Activated CD8-positive, alpha-beta T cell treated with anti-CD3 and anti-CD28 coated beads for 36 hours (primary cell): ENCODE measurements around the gene LPCAT1. TPM values are rescaled to one million over a fixed set of nuclear protein-coding genes. Genes with fewer than 3 reads are reported as not detected.

Experiments
- ATAC-seq: fragments of 200-7000 bp; cut with Tn5 transposase; one replicate; pipeline ENCODE4 v1.10.0; 2021; ENCODE audit warnings: mild to moderate bottlenecking, moderate library complexity
- CTCF ChIA-PET: fragments of 350-600 bp; sonication (Branson Sonifier 250); formaldehyde crosslinking; loops from one replicate; lab custom pipeline; 2021; ENCODE audit warnings: antibody characterized with exemption; lab: Charles Lee
- POLR2A ChIA-PET: fragments of 350-600 bp; sonication (Branson Sonifier 250); formaldehyde crosslinking; loops from one replicate; lab custom pipeline; 2021; ENCODE audit warnings: antibody characterized with exemption; lab: Charles Lee
- DNase-seq: peaks from one replicate; pipeline ENCODE4 v3.0.0-alpha.2; 2020
- H3K27ac Mint-ChIP-seq: one replicate; pipeline ENCODE4 v1.8.0; 2021; ENCODE audit warnings: mild to moderate bottlenecking, mixed read lengths
- H3K27me3 Mint-ChIP-seq: one replicate; pipeline ENCODE4 v1.8.0; 2021; ENCODE audit warnings: mixed read lengths
- H3K36me3 Mint-ChIP-seq: one replicate; pipeline ENCODE4 v1.8.0; 2021; ENCODE audit warnings: low read depth, mixed read lengths
- H3K4me1 Mint-ChIP-seq: one replicate; pipeline ENCODE4 v1.8.0; 2021; ENCODE audit warnings: low read depth, mixed read lengths
- H3K4me3 Mint-ChIP-seq: one replicate; pipeline ENCODE4 v1.8.0; 2021; ENCODE audit warnings: mild to moderate bottlenecking, moderate library complexity, mixed read lengths
- H3K9me3 Mint-ChIP-seq: one replicate; pipeline ENCODE4 v1.8.0; 2021; ENCODE audit warnings: mixed read lengths
- CTCF ChIP-seq: fragments of 200-600 bp; IDR thresholded peaks from one replicate; pipeline ENCODE4 v1.8.0; 2022; ENCODE audit warnings: antibody characterized with exemption, mild to moderate bottlenecking
- intact Hi-C: fragments of 100-400 bp; cut with micrococcal nuclease; formaldehyde crosslinking; loops from one replicate; pipeline ENCODE4 v1.10.0; 2022
- total RNA-seq, 2 experiments: library from RNA; stranded (reverse); gene quantifications; one replicate each; pipeline ENCODE4 v1.2.3, GENCODE V29; 2021

LPCAT1 gene
- total RNA-seq, 2 experiments from 2014 or later = 37.2 to 43.6 TPM

GRCh38 chr5:1565737-1566734 is 42.3 kb upstream of the LPCAT1 start:
- Mint-ChIP-seq H3K4me1 (no peaks in the 10 kb centered on the region), H3K27me3 (no peaks in the 10 kb centered on the region), H3K36me3 (peaks cover 10% of the 10 kb centered on the region), H3K27ac (no peak overlapping the region), H3K4me3 (no peak overlapping the region), H3K9me3 (peaks cover 4% of the 10 kb centered on the region)
- DNase-seq (no peak), ATAC-seq (no peak)
- no peak for TF ChIP-seq CTCF
- CTCF ChIA-PET = no interaction called here
- intact Hi-C loops = no loop called here
- POLR2A ChIA-PET = no interaction called here

- ChIA-PET CTCF (no interaction called here), POLR2A (no interaction called here)
- Mint-ChIP-seq H3K9me3 (no peaks in the 10 kb centered on the region), H3K4me1 (no peaks in the 10 kb centered on the region), H3K27ac (no peak overlapping the region), H3K27me3 (no peaks in the 10 kb centered on the region), H3K36me3 (peaks cover under 1% of the 10 kb centered on the region), H3K4me3 (no peak overlapping the region)
- DNase-seq = no peak
- intact Hi-C loops = no loop called here
- TF ChIP-seq CTCF = no peak
- no peak for ATAC-seq
Measured at GRCh38 chr5:1564824-1565736, 41.3 kb upstream of the LPCAT1 start.

GRCh38 chr5:1564182-1564748 is 40.5 kb upstream of the LPCAT1 start:
- no peak for ATAC-seq
- Mint-ChIP-seq H3K4me3 (no peak overlapping the region), H3K9me3 (no peaks in the 10 kb centered on the region), H3K27me3 (no peaks in the 10 kb centered on the region), H3K4me1 (no peaks in the 10 kb centered on the region), H3K27ac (no peak overlapping the region), H3K36me3 (no peaks in the 10 kb centered on the region)
- ChIA-PET CTCF (no interaction called here), POLR2A (no interaction called here)
- intact Hi-C loops = no loop called here
- no peak for DNase-seq
- TF ChIP-seq CTCF = no peak

GRCh38 chr5:1563617-1564181 is 39.9 kb upstream of the LPCAT1 start:
- TF ChIP-seq CTCF = no peak
- no peaks in the 10 kb centered on the region for H3K27me3 Mint-ChIP-seq
- POLR2A ChIA-PET = no interaction called here
- DNase-seq (no peak), ATAC-seq (no peak)
- H3K4me1 Mint-ChIP-seq = peaks cover 3% of the 10 kb centered on the region
- intact Hi-C loops = no loop called here
- H3K9me3 Mint-ChIP-seq = no peaks in the 10 kb centered on the region
- CTCF ChIA-PET = no interaction called here
- no peak overlapping the region for H3K27ac Mint-ChIP-seq
- no peaks in the 10 kb centered on the region for H3K36me3 Mint-ChIP-seq
- H3K4me3 Mint-ChIP-seq = no peak overlapping the region
